CD4-positive, CD25-positive, alpha-beta regulatory T cell (primary cell): Measurements from ENCODE around the gene ACKR3. TPM values are rescaled to one million over a fixed set of nuclear protein-coding genes. Genes with fewer than 3 reads are reported as not detected.
A peak's percentile ranks its signal among the peaks of the same experiment; 100 is the strongest.

Experiments used
- ATAC-seq, 2 donors: fragments of 150-1000 bp; cut with Tn5 transposase; one replicate each; pipeline ENCODE4 v1.10.0; 2021; ENCODE audit warnings: low read depth in 2 of 2, moderate number of reproducible peaks in 2 of 2, moderate library complexity in 1 of 2
- DNase-seq, 3 donors: peaks; one replicate each; pipeline versions ENCODE4 v3.0.0 to v3.0.0-alpha.2; 2012 to 2022; ENCODE audit warnings: mixed read lengths in 1 of 3
- H3K27ac ChIP-seq: one replicate; pipeline ENCODE4 v1.7.0; 2013; ENCODE audit warnings: mild to moderate bottlenecking, low read length; ENCODE audit not compliant: insufficient read depth, poor library complexity, severe bottlenecking
- H3K27me3 ChIP-seq: one replicate; pipeline ENCODE4 v1.7.0; 2013; ENCODE audit warnings: low read length; ENCODE audit not compliant: control insufficient read depth, insufficient read depth
- H3K36me3 ChIP-seq: one replicate; pipeline ENCODE4 v1.7.0; 2013; ENCODE audit warnings: mild to moderate bottlenecking, low read length, moderate library complexity; ENCODE audit not compliant: control insufficient read depth, insufficient read depth
- H3K4me1 ChIP-seq: 2 replicates; pipeline ENCODE4 v1.7.0; 2013; ENCODE audit warnings: mild to moderate bottlenecking, low read length; ENCODE audit not compliant: insufficient read depth, control insufficient read depth, poor library complexity, severe bottlenecking
- H3K4me3 ChIP-seq: one replicate; pipeline ENCODE4 v1.7.0; 2013; ENCODE audit warnings: low read depth, mild to moderate bottlenecking, low read length, moderate library complexity
- H3K9me3 ChIP-seq, 2 experiments: 1 replicate in 1 of 2; 2 replicates in 1 of 2; pipeline ENCODE4 v1.7.0; 2013; ENCODE audit warnings: low read length in 2 of 2, mild to moderate bottlenecking in 1 of 2, moderate library complexity in 1 of 2; ENCODE audit not compliant: control insufficient read depth in 2 of 2
- H3K27ac Mint-ChIP-seq, 3 donors: one replicate each; pipeline ENCODE4 v1.8.0; 2020 to 2022; ENCODE audit warnings: mild to moderate bottlenecking in 3 of 3, mixed read lengths in 3 of 3, moderate library complexity in 2 of 3
- H3K27me3 Mint-ChIP-seq: one replicate; pipeline ENCODE4 v1.8.0; 2022; ENCODE audit warnings: mild to moderate bottlenecking, mixed read lengths
- H3K36me3 Mint-ChIP-seq: one replicate; pipeline ENCODE4 v1.8.0; 2020; ENCODE audit warnings: mixed read lengths
- H3K4me1 Mint-ChIP-seq, 4 donors: one replicate each; pipeline ENCODE4 v1.8.0; 2020 to 2022; ENCODE audit warnings: mixed read lengths in 4 of 4, mild to moderate bottlenecking in 1 of 4
- H3K4me3 Mint-ChIP-seq, 4 donors: one replicate each; pipeline ENCODE4 v1.8.0; 2020 to 2022; ENCODE audit warnings: mild to moderate bottlenecking in 4 of 4, mixed read lengths in 4 of 4, moderate library complexity in 3 of 4
- H3K9me3 Mint-ChIP-seq, 7 donors: one replicate each; pipeline ENCODE4 v1.8.0; 2020 to 2022; ENCODE audit warnings: mixed read lengths in 7 of 7, mild to moderate bottlenecking in 3 of 7, moderate library complexity in 2 of 7
- polyA plus RNA-seq, 4 donors: library from polyadenylated mRNA; unstranded; fragments of 300-500 nt; fragmentation: Illumina TruSeq; gene quantifications; one replicate each; pipeline ENCODE4 v1.2.3, GENCODE V29; 2021
- total RNA-seq: library from RNA; stranded (reverse); gene quantifications from one replicate; pipeline ENCODE4 v1.2.3, GENCODE V29; 2022

The ACKR3 gene
- total RNA-seq: 3.0 TPM
- 1 to 10 TPM; 3.9 to 7.9 (median 5.5) TPM for polyA plus RNA-seq

- Mint-ChIP-seq H3K9me3 (no peaks in the 10 kb centered on the region), H3K36me3 (peaks cover 25% of the 10 kb centered on the region), H3K4me1 (peaks cover 14 to 44% (median 17%) of the 10 kb centered on the region in 4 donors), H3K27ac (peak within 1 kb of the TSS in 2 of 3 donors; percentile 44 to 52), H3K4me3 (peak within 1 kb of the TSS; percentile 67 to 91 (median 80)), H3K27me3 (no peaks in the 10 kb centered on the region)
- peak; percentile 95 to 96 for ATAC-seq
- Histone ChIP-seq H3K36me3 (peaks cover 7% of the 10 kb centered on the region), H3K27ac (peak within 1 kb of the TSS; percentile 25), H3K27me3 (no peaks in the 10 kb centered on the region), H3K4me1 (peaks cover 26% of the 10 kb centered on the region), H3K4me3 (peak within 1 kb of the TSS; percentile 68), H3K9me3 (no peaks in the 10 kb centered on the region)
- peak; percentile 42 to 88 (median 76) for DNase-seq
These were observed at the start of gene ACKR3 for GRCh38 chr2:236569573-236569973. Gene ACKR3 (plus strand): TSS chr2:236569825. CDS start chr2:236580466, 10,641 bp downstream.

GRCh38 chr2:236521556-236521955 is 48.1 kb upstream of the ACKR3 start:
- no peaks in the 10 kb centered on the region for H3K4me1 ChIP-seq
- no peaks in the 10 kb centered on the region for H3K36me3 Mint-ChIP-seq
- peaks cover 7% of the 10 kb centered on the region for H3K27me3 ChIP-seq
- H3K27ac Mint-ChIP-seq: no peak overlapping the region
- H3K4me1 Mint-ChIP-seq: no peaks in the 10 kb centered on the region
- H3K36me3 ChIP-seq: no peaks in the 10 kb centered on the region
- H3K9me3 Mint-ChIP-seq: peaks cover 0 to 2% (median 0%) of the 10 kb centered on the region in 7 donors
- ATAC-seq (no peak), DNase-seq (no peak)
- H3K4me3 ChIP-seq: no peak overlapping the region
- peaks cover 45% of the 10 kb centered on the region for H3K27me3 Mint-ChIP-seq
- no peaks in the 10 kb centered on the region for H3K9me3 ChIP-seq
- no peak overlapping the region for H3K4me3 Mint-ChIP-seq
- no peak overlapping the region for H3K27ac ChIP-seq

DNA sequence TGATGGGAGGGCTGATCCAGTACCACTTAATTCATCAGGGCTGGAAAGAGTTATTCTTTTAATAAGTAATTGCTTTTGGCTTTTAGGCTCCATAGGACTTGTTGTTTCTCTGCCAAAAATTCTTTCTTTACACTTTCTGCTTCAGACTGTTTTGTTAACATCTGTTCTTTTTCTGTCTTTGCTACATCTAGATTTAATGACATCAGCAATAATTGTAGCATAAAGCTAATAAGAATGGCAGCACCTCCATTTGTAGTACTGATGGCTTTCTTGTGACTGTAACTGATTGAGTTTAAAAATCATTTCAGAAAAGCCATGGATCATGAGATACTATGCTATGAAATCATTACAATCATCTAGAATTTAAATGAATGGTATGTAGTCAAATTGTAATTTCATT is 46.4 kb upstream of the ACKR3 start:
- Mint-ChIP-seq H3K4me1 (no peaks in the 10 kb centered on the region), H3K27ac (no peak overlapping the region), H3K27me3 (peaks cover 49% of the 10 kb centered on the region), H3K9me3 (peaks cover 0 to 2% (median 0%) of the 10 kb centered on the region in 7 donors), H3K4me3 (no peak overlapping the region), H3K36me3 (no peaks in the 10 kb centered on the region)
- Histone ChIP-seq H3K36me3 (no peaks in the 10 kb centered on the region), H3K27me3 (peaks cover 5% of the 10 kb centered on the region), H3K4me3 (no peak overlapping the region), H3K9me3 (no peaks in the 10 kb centered on the region), H3K4me1 (no peaks in the 10 kb centered on the region), H3K27ac (no peak overlapping the region)
- ATAC-seq: no peak
- no peak for DNase-seq

GRCh38 chr2:236525411-236525997 is 44.1 kb upstream of the ACKR3 start:
- Histone ChIP-seq H3K27ac (no peak overlapping the region), H3K27me3 (peaks cover 5% of the 10 kb centered on the region), H3K9me3 (no peaks in the 10 kb centered on the region), H3K4me1 (no peaks in the 10 kb centered on the region), H3K36me3 (no peaks in the 10 kb centered on the region), H3K4me3 (no peak overlapping the region)
- H3K9me3 Mint-ChIP-seq: peaks cover 0 to 2% (median 0%) of the 10 kb centered on the region in 7 donors
- H3K27ac Mint-ChIP-seq: no peak overlapping the region
- H3K36me3 Mint-ChIP-seq: no peaks in the 10 kb centered on the region
- peaks cover 0 to 8% (median 0%) of the 10 kb centered on the region in 4 donors for H3K4me1 Mint-ChIP-seq
- no peak for ATAC-seq
- H3K4me3 Mint-ChIP-seq: no peak overlapping the region
- peaks cover 36% of the 10 kb centered on the region for H3K27me3 Mint-ChIP-seq
- no peak for DNase-seq

DNA sequence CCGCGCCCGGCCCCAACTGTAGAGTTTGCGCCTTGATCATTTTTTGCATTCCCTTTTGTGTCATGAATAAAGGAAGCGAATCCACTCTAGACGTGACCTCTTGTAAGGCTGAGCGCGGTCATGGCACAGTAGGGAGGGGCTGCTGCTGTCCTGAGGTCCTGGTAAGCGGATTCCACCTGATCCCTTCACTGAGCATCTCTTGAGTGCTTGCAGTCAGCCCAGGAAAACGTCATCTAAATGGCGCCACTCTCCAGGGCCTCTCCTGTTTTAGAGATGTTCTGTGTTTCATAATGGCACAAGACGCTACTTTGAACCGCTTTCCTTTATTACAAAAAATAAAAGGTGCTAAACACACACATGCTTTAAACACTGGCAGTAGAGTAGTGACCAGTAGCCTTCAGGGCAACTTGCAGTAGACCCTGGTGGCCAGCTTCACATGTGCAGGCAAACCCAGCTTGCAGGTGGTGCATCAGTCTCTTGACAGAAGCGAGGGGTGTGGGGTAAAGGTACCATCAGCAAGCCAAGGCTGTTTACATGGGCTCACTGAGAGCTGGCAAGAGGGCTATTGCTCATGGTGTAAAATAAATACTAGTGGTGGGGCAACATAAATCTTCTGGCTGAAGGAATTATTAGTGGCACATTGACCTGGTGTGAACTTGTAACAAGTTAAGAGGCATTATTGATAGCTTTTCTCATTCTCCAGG is 43.0 kb upstream of the ACKR3 start:
- ATAC-seq (no peak), DNase-seq (no peak)
- no peaks in the 10 kb centered on the region for H3K4me1 ChIP-seq
- H3K9me3 ChIP-seq: no peaks in the 10 kb centered on the region
- Mint-ChIP-seq H3K27ac (no peak overlapping the region), H3K9me3 (peaks cover 0 to 2% (median 0%) of the 10 kb centered on the region in 7 donors), H3K36me3 (no peaks in the 10 kb centered on the region), H3K4me3 (no peak overlapping the region), H3K4me1 (peaks cover 0 to 8% (median 0%) of the 10 kb centered on the region in 4 donors), H3K27me3 (peaks cover 31% of the 10 kb centered on the region)
- H3K27ac ChIP-seq: no peak overlapping the region
- no peak overlapping the region for H3K4me3 ChIP-seq
- H3K36me3 ChIP-seq: no peaks in the 10 kb centered on the region
- peaks cover 4% of the 10 kb centered on the region for H3K27me3 ChIP-seq

DNA sequence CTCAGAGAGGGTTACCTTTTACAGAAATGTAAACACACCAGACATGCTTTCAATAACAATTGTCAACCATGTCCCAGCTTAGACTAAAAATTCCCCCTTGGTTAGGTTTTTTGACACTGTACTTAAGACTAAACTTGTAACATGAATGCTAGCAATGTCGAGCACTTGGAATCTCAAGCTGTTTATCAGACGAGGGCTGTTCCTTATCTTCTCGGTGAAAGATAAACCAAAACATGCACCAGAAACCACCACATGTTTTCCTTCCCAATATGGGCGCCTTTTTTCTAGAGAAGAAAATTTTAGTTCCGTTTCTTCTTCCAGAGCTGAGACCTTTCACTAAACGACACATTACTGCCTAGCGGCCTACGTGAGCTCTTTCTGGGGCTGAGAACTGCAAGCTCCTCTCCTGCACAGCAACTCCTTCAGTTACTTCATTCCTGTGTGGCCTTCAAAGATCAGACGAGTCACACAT is 42.4 kb upstream of the ACKR3 start:
- H3K4me3 Mint-ChIP-seq: no peak overlapping the region
- no peaks in the 10 kb centered on the region for H3K27me3 ChIP-seq
- H3K27me3 Mint-ChIP-seq: peaks cover 26% of the 10 kb centered on the region
- no peaks in the 10 kb centered on the region for H3K36me3 ChIP-seq
- no peak for ATAC-seq
- H3K4me3 ChIP-seq: no peak overlapping the region
- H3K36me3 Mint-ChIP-seq: no peaks in the 10 kb centered on the region
- H3K9me3 ChIP-seq: no peaks in the 10 kb centered on the region
- no peaks in the 10 kb centered on the region for H3K4me1 ChIP-seq
- H3K9me3 Mint-ChIP-seq: no peaks in the 10 kb centered on the region
- H3K4me1 Mint-ChIP-seq: peaks cover 0 to 8% (median 0%) of the 10 kb centered on the region in 4 donors
- no peak for DNase-seq
- H3K27ac ChIP-seq: no peak overlapping the region
- no peak overlapping the region for H3K27ac Mint-ChIP-seq

- Histone ChIP-seq H3K27me3 (no peaks in the 10 kb centered on the region), H3K4me3 (no peak overlapping the region), H3K4me1 (no peaks in the 10 kb centered on the region), H3K36me3 (no peaks in the 10 kb centered on the region), H3K9me3 (no peaks in the 10 kb centered on the region), H3K27ac (no peak overlapping the region)
- Mint-ChIP-seq H3K27ac (no peak overlapping the region), H3K4me1 (peaks cover 0 to 8% (median 0%) of the 10 kb centered on the region in 4 donors), H3K4me3 (no peak overlapping the region), H3K27me3 (peaks cover 13% of the 10 kb centered on the region), H3K9me3 (no peaks in the 10 kb centered on the region), H3K36me3 (peaks cover 3% of the 10 kb centered on the region)
- no peak for ATAC-seq
- DNase-seq: no peak
These were observed 40.0 kb upstream of the ACKR3 start for GRCh38 chr2:236529606-236530005.
